Lower lobe of right lung (tissue), 2 donors: ENCODE measurements around the gene LEMD1. TPM values are rescaled to one million over a fixed set of nuclear protein-coding genes. Genes with fewer than 3 reads are reported as not detected.

Experiments
- ATAC-seq, 2 donors: fragments of 200-7000 bp; cut with Tn5 transposase; one replicate each; pipeline ENCODE4 v1.9.1; 2020 to 2022; ENCODE audit warnings: mild to moderate bottlenecking in 2 of 2, moderate library complexity in 2 of 2
- DNase-seq: peaks from one replicate; pipeline ENCODE4 v3.0.0-alpha.2; 2020
- H3K27ac ChIP-seq: fragments of 200-600 bp; one replicate; pipeline ENCODE4 v1.8.0; 2022
- H3K27me3 ChIP-seq: fragments of 200-600 bp; one replicate; pipeline ENCODE4 v1.8.0; 2022; ENCODE audit warnings: low read depth
- H3K36me3 ChIP-seq: fragments of 200-600 bp; one replicate; pipeline ENCODE4 v1.8.0; 2022; ENCODE audit warnings: mild to moderate bottlenecking
- H3K4me1 ChIP-seq: fragments of 200-600 bp; one replicate; pipeline ENCODE4 v1.8.0; 2022
- H3K4me3 ChIP-seq: fragments of 200-600 bp; one replicate; pipeline ENCODE4 v1.8.0; 2022; ENCODE audit warnings: mild to moderate bottlenecking
- H3K9me3 ChIP-seq: fragments of 200-600 bp; one replicate; pipeline ENCODE4 v1.8.0; 2022
- intact Hi-C: fragments of 100-400 bp; cut with DNase I; formaldehyde crosslinking; loops from one replicate; pipeline ENCODE4 v1.11.0; 2022
- total RNA-seq: library from RNA; stranded (reverse); fragmentation: NEBNext Ultra II Directional; extraction: Animal tissue kit (Norgen Biotek cat#: 25700); gene quantifications from one replicate; pipeline ENCODE4 v1.2.1, GENCODE V29; 2021
- TF ChIP-seq, protein P1 (sequence below): fragments of 200-600 bp; IDR thresholded peaks from one replicate; pipeline ENCODE4 v1.8.0; 2022; ENCODE audit warnings: antibody characterized with exemption, mild to moderate bottlenecking
- donor health status: DM: no; HTN: yes; CAD: no; lungs with severe emphysema.

Gene LEMD1
- total RNA-seq, 1 donor from 2014 or later, result not detected

DNA sequence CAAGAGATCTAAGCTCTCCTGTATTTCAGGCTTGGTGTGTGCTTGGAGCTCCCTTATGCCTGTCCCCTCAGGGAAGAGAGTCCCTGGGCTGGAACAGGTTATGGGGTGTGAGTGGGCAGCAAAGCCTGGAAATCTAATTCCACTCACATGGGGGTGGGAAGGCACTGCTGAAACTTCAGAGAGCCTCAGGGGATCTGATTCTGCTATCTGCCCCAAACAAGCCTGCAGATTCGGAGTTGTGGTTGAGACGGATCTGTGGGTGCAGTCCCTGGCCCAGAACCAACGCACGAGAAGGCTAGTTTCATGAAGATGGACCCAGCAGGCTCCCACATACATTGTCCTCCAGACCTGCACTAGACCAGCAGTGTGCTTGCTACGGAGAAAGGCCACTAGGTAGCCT, 31.1 kb upstream of the LEMD1 start:
- H3K27ac ChIP-seq, result no peak overlapping the region
- H3K27me3 ChIP-seq, result peaks cover 67% of the 10 kb centered on the region
- no peaks in the 10 kb centered on the region for H3K36me3 ChIP-seq
- no peak overlapping the region for H3K4me3 ChIP-seq
- H3K4me1 ChIP-seq, result peaks cover 25% of the 10 kb centered on the region
- H3K9me3 ChIP-seq, result no peaks in the 10 kb centered on the region
- ATAC-seq (no peak), DNase-seq (no peak)
- intact Hi-C loops, result no loop called here
- TF ChIP-seq, protein P1, sequence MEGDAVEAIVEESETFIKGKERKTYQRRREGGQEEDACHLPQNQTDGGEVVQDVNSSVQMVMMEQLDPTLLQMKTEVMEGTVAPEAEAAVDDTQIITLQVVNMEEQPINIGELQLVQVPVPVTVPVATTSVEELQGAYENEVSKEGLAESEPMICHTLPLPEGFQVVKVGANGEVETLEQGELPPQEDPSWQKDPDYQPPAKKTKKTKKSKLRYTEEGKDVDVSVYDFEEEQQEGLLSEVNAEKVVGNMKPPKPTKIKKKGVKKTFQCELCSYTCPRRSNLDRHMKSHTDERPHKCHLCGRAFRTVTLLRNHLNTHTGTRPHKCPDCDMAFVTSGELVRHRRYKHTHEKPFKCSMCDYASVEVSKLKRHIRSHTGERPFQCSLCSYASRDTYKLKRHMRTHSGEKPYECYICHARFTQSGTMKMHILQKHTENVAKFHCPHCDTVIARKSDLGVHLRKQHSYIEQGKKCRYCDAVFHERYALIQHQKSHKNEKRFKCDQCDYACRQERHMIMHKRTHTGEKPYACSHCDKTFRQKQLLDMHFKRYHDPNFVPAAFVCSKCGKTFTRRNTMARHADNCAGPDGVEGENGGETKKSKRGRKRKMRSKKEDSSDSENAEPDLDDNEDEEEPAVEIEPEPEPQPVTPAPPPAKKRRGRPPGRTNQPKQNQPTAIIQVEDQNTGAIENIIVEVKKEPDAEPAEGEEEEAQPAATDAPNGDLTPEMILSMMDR, result no peak

DNA sequence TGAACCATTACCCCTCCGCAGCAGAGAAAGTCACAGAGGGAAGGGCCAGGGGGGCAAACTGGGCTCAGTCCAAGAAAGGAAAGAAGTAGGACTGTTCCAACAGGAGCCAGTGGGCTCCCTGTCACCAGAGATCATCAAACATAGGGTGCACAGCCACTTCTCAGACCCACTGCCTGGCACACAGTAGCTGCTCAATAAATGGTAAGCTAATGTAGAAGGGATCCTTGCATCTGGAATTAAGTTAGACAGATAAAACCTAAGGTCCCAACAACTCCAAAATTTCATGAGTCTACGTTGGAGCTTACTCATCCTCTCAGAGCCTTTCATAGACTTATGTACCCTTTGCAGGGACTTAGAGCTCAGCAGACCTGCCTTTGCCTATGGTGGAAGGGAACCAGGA, 30.5 kb upstream of the LEMD1 start:
- Histone ChIP-seq H3K27me3 (peaks cover 61% of the 10 kb centered on the region), H3K4me3 (no peak overlapping the region), H3K27ac (no peak overlapping the region), H3K36me3 (no peaks in the 10 kb centered on the region), H3K9me3 (no peaks in the 10 kb centered on the region), H3K4me1 (peaks cover 27% of the 10 kb centered on the region)
- intact Hi-C loops, result no loop called here
- ATAC-seq (no peak), DNase-seq (no peak)
- TF ChIP-seq, protein P1, result no peak

DNA sequence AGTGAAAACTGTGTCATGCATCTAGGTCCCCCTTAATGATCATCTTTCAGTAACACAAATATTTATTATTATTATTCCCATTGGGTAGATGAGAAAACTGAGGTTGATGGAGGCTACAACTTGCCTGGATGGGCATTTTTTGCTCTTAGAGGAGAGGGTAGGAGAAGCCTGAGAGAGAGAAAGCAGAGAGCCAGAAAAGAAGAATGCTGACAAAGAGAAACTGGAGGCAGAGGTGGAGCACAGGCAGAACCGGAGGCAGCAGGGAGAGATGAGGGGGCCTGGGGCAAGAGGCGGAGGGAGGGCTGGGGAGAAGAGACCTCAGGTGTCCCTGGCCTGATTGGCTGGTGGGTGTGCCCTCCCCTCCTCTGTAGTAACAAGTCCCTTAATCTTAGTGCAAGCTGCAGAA, 29.9 kb upstream of the LEMD1 start:
- intact Hi-C loops, result no loop called here
- Histone ChIP-seq H3K27ac (no peak overlapping the region), H3K4me1 (peaks cover 27% of the 10 kb centered on the region), H3K27me3 (peaks cover 55% of the 10 kb centered on the region), H3K9me3 (no peaks in the 10 kb centered on the region), H3K36me3 (no peaks in the 10 kb centered on the region), H3K4me3 (no peak overlapping the region)
- ATAC-seq (no peak), DNase-seq (no peak)
- TF ChIP-seq, protein P1, result no peak

DNA sequence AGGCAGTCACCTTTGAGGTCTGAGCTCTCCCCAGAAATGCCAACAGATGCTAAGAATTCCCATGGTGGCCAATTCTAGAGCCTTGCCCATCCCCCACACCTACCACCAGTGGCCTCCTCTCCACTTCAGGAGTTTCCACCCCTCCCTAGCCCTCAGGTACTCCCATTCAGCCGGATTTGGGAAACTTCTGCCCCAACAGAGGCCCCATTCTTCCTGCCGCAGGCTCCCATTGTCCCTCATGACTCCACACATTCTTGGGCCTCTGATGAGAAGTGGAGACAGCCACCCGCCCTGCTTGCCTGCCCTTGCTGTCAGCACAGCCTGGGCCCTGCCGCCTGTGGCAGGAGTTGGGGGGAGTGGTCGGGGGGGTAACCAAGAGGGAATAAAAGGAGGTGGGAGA, 29.3 kb upstream of the LEMD1 start:
- Histone ChIP-seq H3K27ac (no peak overlapping the region), H3K27me3 (peaks cover 50% of the 10 kb centered on the region), H3K36me3 (no peaks in the 10 kb centered on the region), H3K4me1 (peaks cover 26% of the 10 kb centered on the region), H3K4me3 (no peak overlapping the region), H3K9me3 (no peaks in the 10 kb centered on the region)
- no peak for DNase-seq
- intact Hi-C loops, result no loop called here
- TF ChIP-seq, protein P1, result no peak
- no peak for ATAC-seq

DNA sequence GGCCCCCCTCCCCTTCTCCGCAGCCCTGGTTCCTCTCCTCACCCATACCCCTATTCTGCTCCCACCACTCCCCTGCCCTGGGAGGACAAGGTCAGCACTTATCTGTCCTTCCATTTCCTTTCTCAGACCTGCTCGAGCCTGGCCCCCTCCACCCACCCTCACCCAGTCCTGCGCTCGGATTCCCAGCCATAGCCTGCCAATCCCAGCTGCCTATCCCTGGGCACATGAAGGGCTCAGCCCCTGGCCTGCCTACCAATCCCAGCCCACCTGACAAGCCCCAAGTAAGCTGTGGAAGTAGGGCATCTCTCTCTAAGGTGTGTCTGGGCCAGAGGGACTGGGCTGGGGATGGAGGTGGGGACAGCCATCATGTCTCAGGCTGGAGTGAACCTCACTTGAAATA, 28.6 kb upstream of the LEMD1 start:
- H3K27ac ChIP-seq, result no peak overlapping the region
- no peaks in the 10 kb centered on the region for H3K9me3 ChIP-seq
- TF ChIP-seq, protein P1, result no peak
- no peak for DNase-seq
- intact Hi-C loops, result no loop called here
- H3K4me3 ChIP-seq, result no peak overlapping the region
- ATAC-seq, result no peak
- H3K36me3 ChIP-seq, result no peaks in the 10 kb centered on the region
- H3K27me3 ChIP-seq, result peaks cover 42% of the 10 kb centered on the region
- H3K4me1 ChIP-seq, result peaks cover 21% of the 10 kb centered on the region
